Activated CD4-positive, alpha-beta T cell treated with anti-CD3 and anti-CD28 coated beads for 24 hours (primary cell): Measurements from ENCODE around the gene CLSTN2.

Experiments used
- DNase-seq, 2 donors: peaks; one replicate each; pipeline ENCODE4 v3.0.0-alpha.2; 2020; ENCODE audit warnings: low read depth in 2 of 2

CLSTN2 gene

DNA sequence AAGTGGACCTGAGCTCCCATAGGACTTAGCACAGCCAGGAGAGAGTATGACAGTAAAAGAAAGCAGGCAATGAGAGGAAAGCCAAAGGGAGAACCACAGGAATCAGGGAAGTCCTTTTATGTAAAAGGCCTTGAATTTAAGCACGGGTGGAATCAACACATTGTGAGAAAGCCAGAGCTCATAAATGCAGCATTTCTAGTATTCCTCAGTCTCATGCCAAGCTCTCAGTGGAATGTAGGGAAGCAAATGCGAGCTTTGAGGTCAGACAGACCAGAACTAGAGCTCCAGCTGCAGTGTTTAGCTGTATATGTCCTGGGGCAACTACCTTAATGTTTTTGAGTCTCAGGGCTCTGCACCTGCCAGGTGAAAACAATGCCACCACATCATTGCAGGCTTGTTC, 610.8 kb downstream of the CLSTN2 start:
- DNase-seq: no peak

DNA sequence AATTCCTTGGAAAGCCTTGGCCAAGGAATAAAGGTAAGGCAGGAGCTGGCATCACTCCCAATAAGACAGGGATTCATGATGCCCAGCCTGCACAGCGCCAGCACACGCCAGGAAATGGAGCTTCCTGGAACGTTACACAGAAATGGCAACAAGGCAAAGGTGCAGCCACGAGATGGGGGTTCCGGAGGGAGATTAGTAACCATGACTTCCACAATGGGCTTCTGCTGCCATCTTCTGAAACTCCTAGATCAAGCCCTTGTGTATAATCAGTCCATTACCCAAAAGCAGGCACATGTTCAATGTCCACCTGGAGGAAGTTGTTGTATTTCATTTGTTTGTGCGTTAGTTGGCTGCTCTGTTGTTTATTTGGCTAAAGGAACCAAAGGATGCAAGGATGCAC, 611.7 kb downstream of the CLSTN2 start:
- DNase-seq: no peak

DNA sequence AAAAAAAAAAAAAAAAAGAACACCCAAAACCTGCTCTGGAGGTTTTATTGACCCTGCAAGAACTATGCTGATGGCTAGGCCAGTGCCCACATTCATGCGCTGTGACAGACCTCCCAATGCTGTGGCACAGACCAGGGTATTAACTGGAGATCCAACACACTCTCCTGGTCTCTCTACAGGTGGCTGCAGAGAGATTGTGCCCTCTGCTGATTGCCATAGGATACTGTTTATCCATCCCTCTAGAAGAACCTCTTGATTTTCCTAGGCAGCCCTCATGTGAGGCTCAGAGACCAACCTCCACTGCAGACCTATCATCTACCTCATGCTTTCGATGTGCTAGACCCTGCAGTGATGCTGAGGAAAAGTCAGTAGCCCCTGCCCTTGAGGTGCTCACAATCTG, 617.4 kb downstream of the CLSTN2 start:
- no peak for DNase-seq

DNA sequence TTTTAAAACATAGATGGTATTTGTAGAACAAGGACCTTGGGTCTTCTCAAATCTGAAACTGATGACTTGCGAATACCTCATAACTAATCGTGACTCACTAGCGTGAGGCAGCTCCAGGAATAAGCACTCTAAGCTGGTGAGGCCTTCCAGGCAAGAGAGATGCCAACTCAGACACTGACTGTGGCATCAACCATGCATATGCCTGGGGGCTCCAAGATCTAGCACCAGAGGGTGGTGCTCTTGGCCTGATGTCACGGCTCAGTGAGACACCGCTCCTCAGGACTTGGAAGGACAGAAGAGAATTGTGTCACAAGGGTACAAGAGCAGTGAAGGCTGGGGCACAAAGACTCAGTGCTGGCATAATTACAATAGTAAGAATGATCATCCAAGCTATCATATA, 617.9 kb downstream of the CLSTN2 start:
- no peak for DNase-seq

DNA sequence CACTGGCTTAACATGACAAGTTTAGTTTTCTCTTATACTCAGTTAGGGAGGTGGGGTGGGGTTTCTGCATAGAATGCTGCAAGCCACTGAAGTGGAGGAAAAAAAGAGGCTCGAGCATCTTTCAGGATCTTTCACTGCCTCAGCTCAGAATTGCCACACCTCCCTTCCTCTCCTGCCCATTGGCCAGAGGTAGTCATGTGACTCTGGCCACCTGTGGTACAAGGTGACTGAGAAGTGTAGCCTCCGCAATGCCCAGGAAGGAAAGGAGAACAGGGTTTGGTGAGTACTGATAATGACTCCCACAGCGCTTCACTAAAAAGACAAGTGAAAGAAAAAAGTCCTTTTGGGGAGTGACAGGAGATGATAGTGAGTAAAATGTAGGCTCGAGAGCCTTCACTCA, 618.6 kb downstream of the CLSTN2 start:
- no peak for DNase-seq

DNA sequence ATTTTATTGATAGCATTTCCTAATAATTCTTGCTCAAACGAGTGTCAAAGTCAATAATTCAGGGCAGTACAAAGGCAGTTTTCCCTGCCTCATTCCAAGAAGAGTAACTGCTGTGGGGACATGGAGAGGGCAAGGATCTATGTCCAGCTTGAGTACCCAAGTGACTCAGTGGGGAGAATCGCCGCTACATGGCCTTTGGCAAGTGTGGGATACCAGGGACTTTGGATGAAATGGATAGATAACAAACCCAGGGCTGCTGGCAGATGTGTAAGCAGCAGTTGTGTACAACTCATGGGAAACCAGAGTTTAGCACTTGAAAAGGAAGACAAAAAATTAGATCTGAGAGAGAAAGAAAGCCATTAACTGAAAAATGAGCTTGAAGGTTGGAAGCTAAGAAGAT, 620.7 kb downstream of the CLSTN2 start:
- DNase-seq: no peak

DNA sequence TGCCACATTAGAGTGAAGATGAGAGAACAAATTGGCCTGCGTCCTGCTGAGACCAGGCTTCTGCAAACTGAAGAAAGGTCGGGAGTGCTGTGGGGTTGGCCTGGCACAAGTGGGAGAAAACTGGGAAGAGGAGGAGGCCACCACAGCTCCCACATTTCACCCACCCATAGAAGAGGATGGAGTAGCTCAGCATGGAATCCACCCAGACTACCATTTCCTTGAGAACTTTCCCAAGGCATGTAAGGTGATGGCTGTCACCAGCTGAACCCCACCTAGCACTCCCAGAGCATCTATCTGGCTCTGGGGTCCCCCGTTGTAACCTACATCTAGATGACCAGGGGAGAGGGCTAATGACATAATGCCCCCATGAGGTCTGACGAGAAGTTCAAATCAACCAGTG, 622.5 kb downstream of the CLSTN2 start:
- no peak for DNase-seq

DNA sequence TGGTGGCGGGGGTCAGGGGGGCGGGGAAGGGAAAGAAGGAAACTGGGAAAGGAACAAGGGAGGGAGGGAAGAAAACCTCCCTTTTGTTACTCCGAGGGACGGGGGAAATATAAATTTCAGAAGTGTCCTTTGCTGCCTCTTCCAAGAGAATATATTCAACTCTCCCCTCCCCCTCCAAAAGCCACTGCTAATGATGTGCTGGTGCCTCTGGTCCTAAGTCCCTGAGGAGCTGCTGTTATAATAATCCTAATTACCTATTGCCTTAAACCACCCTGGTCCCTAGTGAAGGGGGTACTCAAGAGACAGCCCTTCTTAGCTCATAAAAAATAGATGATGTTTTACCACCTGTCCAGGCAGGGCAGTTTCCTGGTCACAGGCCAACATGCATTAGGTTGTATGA, 624.6 kb downstream of the CLSTN2 start:
- no peak for DNase-seq

DNA sequence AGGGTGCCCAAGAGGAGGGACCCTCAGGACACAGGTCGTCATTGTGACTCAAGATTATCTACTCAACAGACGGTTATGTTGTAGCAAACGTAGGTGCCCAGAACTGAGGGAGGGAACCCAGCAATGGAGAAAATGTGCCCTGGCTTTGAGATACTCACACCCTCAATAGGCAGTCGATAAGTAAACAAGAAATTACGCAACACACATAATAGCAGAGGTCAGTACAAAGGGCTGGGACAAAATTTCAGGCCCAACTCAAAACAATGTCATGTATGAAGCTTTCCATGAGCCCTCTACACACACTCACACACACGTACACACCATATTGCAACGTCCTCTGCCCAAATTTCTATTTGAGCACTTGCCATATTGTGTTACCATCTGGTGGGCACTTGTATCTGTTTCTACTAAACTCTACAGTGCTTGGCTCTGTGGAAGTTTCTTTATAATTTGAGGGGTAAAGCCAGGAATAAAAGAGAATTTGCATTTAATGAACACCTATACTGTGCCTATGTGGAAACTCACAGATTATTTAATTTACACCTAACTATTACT, 628.3 kb downstream of the CLSTN2 start:
- DNase-seq: no peak

DNA sequence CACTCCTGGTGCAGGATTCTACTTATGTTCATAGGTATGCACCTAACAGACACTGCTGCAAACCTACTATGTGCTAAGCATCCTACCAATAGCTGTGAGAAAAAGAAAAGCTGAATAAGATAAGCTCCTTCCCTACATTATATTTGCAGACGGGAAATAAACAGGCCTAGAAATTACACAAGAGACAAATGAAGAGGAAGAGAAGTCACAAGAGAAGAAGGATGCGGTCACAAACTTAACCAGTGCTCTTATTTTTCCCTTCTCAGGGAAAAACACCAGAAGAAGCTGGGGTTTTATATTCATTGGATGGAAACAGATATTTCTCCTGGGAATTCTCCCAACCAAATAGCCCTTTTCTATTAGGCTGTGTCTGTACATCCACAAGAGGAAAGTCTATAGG, 633.1 kb downstream of the CLSTN2 start:
- no peak for DNase-seq

DNA sequence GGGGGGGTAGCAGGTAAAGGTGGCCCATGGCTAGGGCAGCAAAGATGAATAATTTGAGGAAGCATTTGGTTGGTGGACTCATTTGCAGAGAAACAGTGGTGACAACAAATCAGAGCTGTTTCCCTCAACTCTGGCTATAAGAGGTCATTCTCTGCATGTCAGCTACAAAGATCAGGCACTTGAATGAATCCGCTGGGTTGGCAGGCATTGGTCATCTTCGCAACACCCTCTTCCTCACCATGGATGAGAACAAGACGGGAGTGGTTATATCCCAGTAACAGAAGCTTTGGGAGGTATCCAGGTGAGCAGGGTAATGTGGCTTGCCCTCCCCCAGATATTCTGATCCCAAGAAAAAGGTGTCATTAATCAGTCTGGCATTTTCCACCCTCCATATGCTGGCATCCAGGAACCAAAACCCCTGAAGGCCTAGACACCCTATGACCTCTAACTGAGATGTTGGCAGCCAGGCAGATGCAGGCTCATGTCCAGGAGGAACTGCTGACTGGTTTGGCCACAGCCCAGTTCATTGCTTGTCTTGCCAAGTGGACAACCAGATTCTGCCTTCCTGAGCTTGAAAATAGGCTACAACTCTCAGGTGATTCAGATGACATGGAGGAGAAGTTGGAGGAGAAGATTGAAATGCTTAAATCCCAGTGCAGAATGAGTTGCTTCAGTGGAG, 634.0 kb downstream of the CLSTN2 start:
- no peak for DNase-seq

DNA sequence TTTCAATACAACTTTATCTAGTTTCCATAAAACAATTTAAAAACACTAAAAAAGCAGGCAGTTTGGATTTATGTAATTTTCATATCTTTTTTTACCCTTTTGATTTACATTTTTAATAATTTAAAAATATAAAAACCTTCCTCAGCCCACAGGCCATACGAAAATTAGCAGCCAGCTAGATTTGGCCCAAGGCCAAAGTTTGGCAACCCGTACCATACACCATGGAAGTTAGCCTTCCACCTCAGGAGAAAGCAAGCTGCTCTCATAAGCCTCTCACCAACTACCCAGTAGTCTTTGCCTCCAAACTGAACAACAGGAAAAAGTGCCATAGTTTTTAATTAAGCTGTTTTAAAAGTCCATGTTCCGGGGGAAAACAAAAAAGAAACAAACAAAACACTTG, 635.6 kb downstream of the CLSTN2 start:
- no peak for DNase-seq

DNA sequence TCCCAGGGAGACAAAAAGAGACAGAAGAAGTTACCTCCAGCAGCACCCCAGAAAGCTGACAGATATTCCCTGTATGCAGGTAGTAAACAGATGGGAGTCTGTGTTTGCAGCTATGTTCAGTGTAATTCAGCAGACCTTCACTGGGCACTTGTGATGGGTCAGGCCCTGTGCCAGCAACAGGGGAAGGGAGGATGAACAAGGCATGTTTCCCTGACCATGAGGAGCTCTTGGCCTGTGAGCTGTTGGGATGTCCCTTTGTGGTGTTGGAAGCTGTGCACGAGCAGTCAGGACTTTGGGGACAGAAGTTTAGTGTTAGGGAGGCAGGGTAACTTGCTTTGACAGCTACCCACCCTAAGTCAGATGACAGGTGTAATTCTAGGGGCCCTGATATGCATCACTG, 636.9 kb downstream of the CLSTN2 start:
- DNase-seq: no peak

DNA sequence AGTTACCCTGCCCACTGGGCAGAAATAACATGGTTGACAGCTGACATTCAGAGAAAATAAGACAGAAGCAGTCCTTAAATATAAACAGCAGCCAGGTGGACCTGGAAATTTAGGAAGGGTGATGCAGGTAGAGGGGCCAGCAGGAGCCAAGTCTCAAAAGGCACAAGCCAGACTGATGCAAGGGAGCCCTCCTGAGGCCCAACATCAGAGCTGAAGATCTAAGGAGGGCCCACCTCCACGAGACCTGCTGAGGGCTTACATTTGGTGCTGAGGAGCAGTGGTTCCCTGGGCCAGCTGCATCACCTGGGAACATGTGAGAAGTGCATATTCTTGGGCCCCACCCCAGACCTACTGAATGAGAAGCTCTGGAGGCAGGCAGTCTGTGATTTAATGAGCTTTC, 637.3 kb downstream of the CLSTN2 start:
- DNase-seq: no peak

DNA sequence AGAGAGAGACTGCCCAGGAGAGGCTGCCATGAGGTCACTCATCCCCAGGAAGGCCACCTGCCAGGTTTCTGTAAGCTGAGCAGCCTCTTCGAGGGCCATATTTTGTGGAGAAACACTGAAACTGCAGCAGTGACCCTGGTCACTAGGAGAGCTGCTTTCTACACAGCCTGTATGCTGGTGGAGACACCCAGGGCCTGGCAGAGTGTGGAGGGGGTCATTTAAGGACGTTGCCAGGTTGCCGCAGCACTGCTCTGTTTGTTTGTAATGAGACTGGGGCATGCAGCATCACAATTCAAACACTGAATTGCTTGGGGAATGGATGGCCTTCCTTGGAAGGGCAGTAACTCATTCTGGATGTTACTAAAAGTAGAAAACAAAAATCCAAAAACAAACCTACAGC, 638.0 kb downstream of the CLSTN2 start:
- no peak for DNase-seq

DNA sequence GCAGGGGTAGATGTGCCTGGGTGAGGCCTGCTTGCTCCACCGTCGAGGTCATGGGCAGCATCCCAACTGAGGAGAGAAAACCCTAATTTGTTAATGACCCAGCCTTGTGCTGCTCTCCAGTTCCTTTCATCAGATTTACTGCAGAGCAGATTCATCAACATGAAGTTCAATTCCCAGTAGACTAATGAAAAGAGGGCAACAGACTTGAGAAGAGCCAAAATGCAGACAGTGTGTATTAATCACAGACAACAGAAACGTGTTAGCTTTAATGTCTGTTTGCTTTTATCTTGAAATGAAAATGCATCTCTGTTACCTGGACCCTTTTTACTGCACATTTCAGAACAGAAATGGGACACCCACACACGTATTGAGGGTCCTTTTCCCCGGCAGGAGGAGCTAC, 639.4 kb downstream of the CLSTN2 start:
- DNase-seq: no peak

DNA sequence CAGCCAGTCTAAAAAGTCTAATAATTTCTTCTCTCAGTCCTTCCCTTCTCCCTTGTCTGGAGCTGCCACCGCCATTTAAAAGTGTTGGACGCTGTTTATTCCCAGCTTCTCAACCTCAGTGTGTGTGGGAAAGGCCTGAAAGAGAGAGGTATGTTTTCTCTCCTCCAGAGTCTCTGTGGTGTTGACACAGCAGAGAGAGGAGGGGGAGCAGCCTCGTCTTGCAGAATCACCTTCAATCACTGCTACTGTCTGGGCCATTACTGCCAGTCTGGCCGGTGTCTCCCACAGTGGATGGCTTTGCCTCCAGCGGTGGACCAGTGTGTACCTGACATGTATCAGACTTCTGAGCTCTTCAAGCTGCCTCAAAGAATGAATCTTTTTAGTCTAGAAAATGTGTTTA, 641.5 kb downstream of the CLSTN2 start:
- no peak for DNase-seq

DNA sequence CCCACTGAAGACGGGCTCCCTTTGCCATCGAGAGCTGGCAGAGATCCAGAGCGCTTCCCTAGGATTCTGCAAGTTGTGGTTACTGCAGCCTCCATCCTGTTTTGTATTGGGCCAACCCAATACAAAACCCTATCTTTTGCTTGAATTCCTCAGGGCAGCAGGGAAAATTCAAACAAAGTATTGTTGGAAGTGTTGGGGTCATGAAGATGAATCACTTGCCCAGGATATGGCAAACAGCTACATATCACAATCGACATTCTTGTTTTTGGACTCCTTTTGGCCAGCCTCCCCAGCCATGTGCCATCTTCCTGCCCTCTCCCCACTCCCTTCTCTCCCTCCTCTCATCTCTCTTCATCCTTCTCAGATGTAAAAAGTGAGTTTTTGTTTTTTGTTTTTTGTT, 642.9 kb downstream of the CLSTN2 start:
- no peak for DNase-seq

DNA sequence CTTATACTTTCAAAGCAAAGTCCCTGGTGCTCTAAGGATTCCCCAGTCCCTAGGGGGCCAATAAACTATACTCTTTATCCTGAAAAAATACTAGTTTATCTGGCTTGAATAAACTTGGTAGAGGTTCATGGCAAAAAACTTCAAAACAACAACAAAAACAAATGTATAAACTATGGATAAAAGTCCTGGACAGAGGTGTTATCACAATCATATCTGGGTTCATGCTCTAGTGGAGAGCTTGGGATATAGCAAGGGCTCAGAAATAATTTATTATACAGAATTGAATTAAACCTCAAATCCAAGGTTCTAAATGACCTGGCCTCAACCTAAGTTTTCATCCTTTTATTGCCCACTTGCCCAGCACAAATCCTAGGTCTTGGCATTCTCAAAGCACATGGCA, 644.3 kb downstream of the CLSTN2 start:
- DNase-seq: no peak

DNA sequence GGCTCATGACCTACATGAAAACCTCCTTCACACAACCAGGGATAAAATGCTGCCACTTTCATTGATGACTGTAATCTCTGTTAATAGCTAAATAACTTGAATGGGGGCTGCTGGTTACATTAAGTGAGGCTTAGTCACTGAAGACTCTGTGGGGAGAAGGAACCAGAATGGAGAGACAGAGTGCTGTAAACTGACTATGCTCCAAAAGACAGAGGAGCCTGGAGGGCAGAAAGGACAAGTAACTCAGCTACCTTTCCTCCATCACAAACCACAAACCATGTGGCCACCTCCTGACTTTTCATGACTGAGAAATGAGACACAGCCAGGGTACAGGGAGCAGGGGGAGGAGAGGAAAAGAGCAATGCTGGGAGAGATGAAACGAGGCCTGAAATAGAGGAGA, 645.8 kb downstream of the CLSTN2 start:
- no peak for DNase-seq

DNA sequence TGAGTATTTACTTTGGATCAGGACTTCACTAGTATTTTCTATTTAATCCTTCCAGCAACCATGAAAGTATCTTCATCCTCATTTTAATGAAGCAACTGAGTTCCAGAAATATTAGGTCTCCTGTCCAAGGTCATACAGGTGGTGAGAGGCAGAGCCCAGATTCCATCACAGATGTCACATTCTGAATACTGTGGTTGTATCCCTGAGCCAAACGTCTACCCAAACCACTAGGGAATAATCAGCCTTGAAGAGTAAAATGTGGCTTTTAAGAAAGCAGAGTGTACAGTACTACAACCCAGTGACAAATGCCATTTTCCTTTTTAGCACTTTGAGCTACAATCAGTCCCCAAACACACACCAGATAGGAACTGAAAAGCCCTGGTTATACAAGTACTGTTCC, 649.6 kb downstream of the CLSTN2 start:
- no peak for DNase-seq

DNA sequence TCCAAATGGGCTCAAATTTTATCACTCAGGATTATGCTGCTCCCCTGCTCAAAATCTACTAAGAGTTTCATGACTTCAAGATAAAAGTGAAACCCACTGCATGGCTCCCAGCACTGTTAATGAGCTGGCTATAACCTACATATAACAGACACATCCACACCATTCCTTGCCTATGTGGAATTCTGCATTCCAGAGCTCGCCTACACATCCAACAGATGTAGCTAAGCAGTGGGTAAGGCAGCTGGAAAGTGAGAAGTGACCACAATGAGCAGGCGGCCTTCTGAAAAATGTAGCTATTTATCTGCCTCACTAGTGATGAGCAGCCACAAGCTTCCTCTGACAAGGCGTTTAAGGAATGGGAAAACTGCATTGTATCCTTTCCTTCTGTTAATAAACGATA, 650.8 kb downstream of the CLSTN2 start:
- no peak for DNase-seq

DNA sequence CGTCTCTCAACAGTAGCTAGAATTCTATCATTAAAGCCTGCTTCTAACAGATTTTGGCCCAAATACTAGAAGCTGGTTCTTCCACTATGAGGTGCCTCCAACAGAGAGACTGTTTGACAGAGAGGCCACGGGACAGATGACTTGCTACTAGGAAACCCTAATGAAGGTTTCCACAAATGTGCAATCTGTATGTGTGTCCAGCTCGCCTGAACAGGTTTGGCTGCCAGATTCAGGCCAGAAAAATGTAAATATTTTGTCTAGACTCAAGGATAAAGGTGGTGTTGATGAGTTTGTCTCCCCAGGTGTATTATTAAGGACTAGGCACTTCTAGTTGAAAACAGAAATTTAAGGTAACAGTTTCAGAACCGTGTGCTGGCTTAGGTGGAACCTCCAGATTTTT, 651.3 kb downstream of the CLSTN2 start:
- no peak for DNase-seq

DNA sequence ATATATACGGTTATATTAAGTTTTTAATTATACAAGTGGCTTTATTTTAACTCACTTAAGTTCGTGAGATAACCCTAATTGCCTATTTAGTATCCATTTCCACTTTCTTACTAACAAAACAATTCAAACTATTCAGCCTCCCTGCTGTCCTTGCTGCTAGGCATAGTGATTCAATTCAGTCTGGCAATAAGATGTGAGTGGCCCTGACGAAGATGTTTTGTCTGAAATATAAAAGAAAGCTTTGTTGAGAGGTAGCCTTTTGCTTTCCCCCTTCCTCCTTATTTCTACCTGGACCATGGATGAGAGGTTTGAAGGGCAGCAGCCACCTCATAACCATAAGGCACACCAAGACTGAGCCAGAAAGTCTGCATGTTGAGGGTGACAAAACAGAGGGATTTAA, 653.6 kb downstream of the CLSTN2 start:
- DNase-seq: no peak
